Measurements from ENCODE around the gene CEBPZOS. TPM values are rescaled to one million over a fixed set of nuclear protein-coding genes. Genes with fewer than 3 reads are reported as not detected.

The CEBPZOS gene
- total RNA-seq, 1 donor, result 21.4 TPM

DNA sequence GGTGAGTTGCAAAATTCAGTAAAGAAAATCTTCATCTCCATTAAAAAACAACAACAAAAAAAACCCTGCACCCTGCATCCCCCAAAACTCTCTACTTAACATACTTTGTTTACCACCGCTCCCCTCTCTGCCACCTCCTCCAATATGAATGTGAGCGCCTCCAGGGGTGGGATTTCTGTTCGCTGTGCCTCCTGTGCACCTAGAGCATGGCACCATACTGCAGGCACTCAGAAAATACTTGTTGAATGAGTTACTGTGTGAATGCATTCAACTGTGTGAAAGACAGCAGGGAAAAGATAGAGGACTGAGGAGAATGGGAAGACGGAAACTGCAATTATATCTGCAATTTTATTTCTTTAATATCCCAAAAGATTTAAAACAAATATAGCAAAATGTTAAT lies 30.6 kb downstream of the CEBPZOS start:
- Histone ChIP-seq H2AFZ (ENCODE audit: low read length) (no peak overlapping the region), H3K36me3 (ENCODE audit: insufficient read depth, low read length) (peaks cover 39% of the 10 kb centered on the region), H3K9me3 (ENCODE audit: low read depth, low read length) (no peaks in the 10 kb centered on the region), H3K4me3 (ENCODE audit: insufficient read depth, low read length) (no peak overlapping the region), H3K27me3 (ENCODE audit: insufficient read depth, low read length) (no peaks in the 10 kb centered on the region), H3K4me2 (ENCODE audit: insufficient read depth, low read length) (no peak overlapping the region), H4K20me1 (ENCODE audit: insufficient read depth, low read length) (peaks cover 29% of the 10 kb centered on the region), H3K4me1 (ENCODE audit: insufficient read depth, low read length) (peaks cover 12% of the 10 kb centered on the region), H3K27ac (ENCODE audit: low read depth, low read length) (no peak overlapping the region), H3K79me2 (ENCODE audit: insufficient read depth, low read length) (peaks cover 77% of the 10 kb centered on the region)
- DNase-seq (ENCODE audit: insufficient read length, low spot score, missing footprints), result no peak
- TF ChIP-seq, protein P1, sequence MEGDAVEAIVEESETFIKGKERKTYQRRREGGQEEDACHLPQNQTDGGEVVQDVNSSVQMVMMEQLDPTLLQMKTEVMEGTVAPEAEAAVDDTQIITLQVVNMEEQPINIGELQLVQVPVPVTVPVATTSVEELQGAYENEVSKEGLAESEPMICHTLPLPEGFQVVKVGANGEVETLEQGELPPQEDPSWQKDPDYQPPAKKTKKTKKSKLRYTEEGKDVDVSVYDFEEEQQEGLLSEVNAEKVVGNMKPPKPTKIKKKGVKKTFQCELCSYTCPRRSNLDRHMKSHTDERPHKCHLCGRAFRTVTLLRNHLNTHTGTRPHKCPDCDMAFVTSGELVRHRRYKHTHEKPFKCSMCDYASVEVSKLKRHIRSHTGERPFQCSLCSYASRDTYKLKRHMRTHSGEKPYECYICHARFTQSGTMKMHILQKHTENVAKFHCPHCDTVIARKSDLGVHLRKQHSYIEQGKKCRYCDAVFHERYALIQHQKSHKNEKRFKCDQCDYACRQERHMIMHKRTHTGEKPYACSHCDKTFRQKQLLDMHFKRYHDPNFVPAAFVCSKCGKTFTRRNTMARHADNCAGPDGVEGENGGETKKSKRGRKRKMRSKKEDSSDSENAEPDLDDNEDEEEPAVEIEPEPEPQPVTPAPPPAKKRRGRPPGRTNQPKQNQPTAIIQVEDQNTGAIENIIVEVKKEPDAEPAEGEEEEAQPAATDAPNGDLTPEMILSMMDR (IDR thresholded peaks at IDR 0.05; ENCODE audit: extremely low read depth, low read depth, low read length), result no peak

DNA sequence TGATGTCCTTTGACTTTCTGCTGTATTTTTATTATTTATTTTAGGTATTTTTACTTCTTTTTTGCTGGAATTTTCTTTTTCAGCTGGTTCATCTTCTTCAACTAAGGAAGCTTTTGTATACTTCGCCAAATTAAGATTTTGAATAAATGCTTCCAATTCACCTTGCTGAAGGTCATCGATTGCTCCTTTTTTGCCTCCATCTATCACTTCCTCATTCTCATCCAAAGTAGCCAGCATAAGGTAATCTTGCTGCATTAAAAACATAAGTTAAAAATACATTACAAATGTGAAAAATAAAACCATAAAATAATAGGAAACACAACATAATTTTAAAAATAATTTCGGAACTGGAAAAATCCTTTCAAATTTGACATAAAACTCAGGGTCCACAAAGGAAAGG lies 32.5 kb downstream of the CEBPZOS start:
- H3K79me2 ChIP-seq (ENCODE audit: insufficient read depth, low read length), result peaks cover 87% of the 10 kb centered on the region
- peaks cover 29% of the 10 kb centered on the region for H4K20me1 ChIP-seq (ENCODE audit: insufficient read depth, low read length)
- peaks cover 20% of the 10 kb centered on the region for H3K4me1 ChIP-seq (ENCODE audit: insufficient read depth, low read length)
- no peak overlapping the region for H3K27ac ChIP-seq (ENCODE audit: low read depth, low read length)
- H2AFZ ChIP-seq (ENCODE audit: low read length), result no peak overlapping the region
- no peak for DNase-seq (ENCODE audit: insufficient read length, low spot score, missing footprints)
- H3K4me3 ChIP-seq (ENCODE audit: insufficient read depth, low read length), result no peak overlapping the region
- no peaks in the 10 kb centered on the region for H3K9me3 ChIP-seq (ENCODE audit: low read depth, low read length)
- TF ChIP-seq, protein P1 (IDR thresholded peaks at IDR 0.05; ENCODE audit: extremely low read depth, low read depth, low read length), result no peak
- no peak overlapping the region for H3K4me2 ChIP-seq (ENCODE audit: insufficient read depth, low read length)
- H3K27me3 ChIP-seq (ENCODE audit: insufficient read depth, low read length), result no peaks in the 10 kb centered on the region
- H3K36me3 ChIP-seq (ENCODE audit: insufficient read depth, low read length), result peaks cover 22% of the 10 kb centered on the region

DNA sequence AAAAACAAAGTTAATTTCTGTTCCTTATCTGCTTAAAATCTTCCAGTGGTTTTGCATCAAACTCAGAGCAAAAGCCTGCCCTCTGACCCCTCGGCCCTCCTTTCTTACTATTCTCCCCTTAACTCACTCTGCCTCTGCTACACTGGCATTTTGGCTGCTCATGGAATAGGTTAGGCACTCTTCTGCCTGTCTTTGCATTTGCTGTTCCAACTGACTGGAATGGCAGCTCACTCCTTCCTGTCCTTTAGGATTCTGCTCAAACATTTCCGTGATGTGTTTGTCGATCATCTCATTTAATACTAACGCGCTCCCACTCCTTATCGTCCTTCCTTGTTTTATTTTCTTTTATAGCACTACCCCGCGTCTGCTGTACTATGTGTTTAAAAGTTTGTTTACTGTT lies 34.3 kb downstream of the CEBPZOS start:
- Histone ChIP-seq H2AFZ (ENCODE audit: low read length) (peak overlapping the region; percentile 94), H4K20me1 (ENCODE audit: insufficient read depth, low read length) (peaks cover 29% of the 10 kb centered on the region), H3K4me2 (ENCODE audit: insufficient read depth, low read length) (peak overlapping the region; percentile 86), H3K36me3 (ENCODE audit: insufficient read depth, low read length) (peaks cover 22% of the 10 kb centered on the region), H3K79me2 (ENCODE audit: insufficient read depth, low read length) (peaks cover 90% of the 10 kb centered on the region), H3K4me3 (ENCODE audit: insufficient read depth, low read length) (peak overlapping the region; percentile 86), H3K9me3 (ENCODE audit: low read depth, low read length) (no peaks in the 10 kb centered on the region), H3K27me3 (ENCODE audit: insufficient read depth, low read length) (no peaks in the 10 kb centered on the region), H3K4me1 (ENCODE audit: insufficient read depth, low read length) (peaks cover 20% of the 10 kb centered on the region), H3K27ac (ENCODE audit: low read depth, low read length) (peak overlapping the region; percentile 98)
- TF ChIP-seq, protein P1 (IDR thresholded peaks at IDR 0.05; ENCODE audit: extremely low read depth, low read depth, low read length), result no peak
- DNase-seq (ENCODE audit: insufficient read length, low spot score, missing footprints), result no peak

DNA sequence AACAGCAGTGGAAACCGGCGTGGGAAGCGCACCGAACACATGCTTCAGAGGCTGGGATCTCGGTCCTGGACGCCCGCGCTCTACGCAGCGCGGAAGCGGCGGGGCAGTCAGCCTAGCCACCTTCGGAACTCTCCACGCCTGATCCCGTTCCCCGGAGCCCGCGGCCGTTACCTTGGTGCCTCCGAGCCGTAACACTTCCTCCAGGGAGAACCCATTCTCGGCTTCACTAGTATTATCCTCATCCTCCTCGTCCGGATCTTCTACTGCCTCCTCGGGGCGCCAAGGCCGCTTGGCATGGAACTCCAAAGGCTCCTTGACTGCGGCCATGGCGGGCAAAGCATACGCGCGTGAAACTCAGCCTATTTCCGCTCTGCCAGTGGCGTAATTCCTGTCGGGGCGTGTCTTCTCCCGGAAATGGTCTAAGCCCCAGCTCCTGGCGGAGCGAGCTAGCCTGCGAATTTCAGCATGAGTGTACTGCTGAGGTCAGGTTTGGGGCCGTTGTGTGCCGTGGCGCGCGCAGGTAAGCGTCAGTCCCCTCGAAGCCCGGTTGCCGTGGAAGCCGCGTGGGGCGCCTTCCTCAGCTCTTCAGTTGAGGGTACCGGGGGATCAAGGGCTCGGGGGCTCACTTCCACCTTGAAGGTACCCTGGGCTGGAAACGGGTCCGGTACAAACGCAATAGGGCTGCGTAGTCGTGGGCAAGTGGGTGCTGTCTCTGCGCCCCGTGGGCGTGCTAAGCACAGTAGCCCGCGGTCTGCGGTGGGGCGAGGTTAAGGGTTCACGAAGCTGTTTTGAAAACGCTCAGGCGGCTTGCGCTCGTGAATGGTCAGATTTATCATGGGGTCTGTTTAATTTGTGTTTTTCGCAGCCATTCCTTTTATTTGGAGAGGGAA lies 35.2 kb downstream of the CEBPZOS start, which contains the start of the genes CEBPZ and NDUFAF7:
CEBPZ (minus strand) TSS at position 356 of the 890 bp plus-strand sequence; CDS start at position 327, 29 bp downstream.
NDUFAF7 (plus strand) TSS at position 418 of the 890 bp plus-strand sequence; CDS start at position 466, 48 bp downstream.
- peaks cover 87% of the 10 kb centered on the region for H3K79me2 ChIP-seq (ENCODE audit: insufficient read depth, low read length)
- H3K4me3 ChIP-seq (ENCODE audit: insufficient read depth, low read length), result peak within 1 kb of the TSS; percentile 86
- peak within 1 kb of the TSS; percentile 94 for H2AFZ ChIP-seq (ENCODE audit: low read length)
- peaks cover 20% of the 10 kb centered on the region for H3K4me1 ChIP-seq (ENCODE audit: insufficient read depth, low read length)
- peak within 1 kb of the TSS; percentile 98 for H3K27ac ChIP-seq (ENCODE audit: low read depth, low read length)
- H3K4me2 ChIP-seq (ENCODE audit: insufficient read depth, low read length), result peak within 1 kb of the TSS; percentile 86
- H3K27me3 ChIP-seq (ENCODE audit: insufficient read depth, low read length), result no peaks in the 10 kb centered on the region
- DNase-seq (ENCODE audit: insufficient read length, low spot score, missing footprints), result peak; percentile 95
- H4K20me1 ChIP-seq (ENCODE audit: insufficient read depth, low read length), result peaks cover 29% of the 10 kb centered on the region
- no peaks in the 10 kb centered on the region for H3K9me3 ChIP-seq (ENCODE audit: low read depth, low read length)
- H3K36me3 ChIP-seq (ENCODE audit: insufficient read depth, low read length), result peaks cover 22% of the 10 kb centered on the region
- TF ChIP-seq, protein P1 (IDR thresholded peaks at IDR 0.05; ENCODE audit: extremely low read depth, low read depth, low read length), result no peak

All from osteoblast (primary cell).